Measurements from ENCODE around the gene KBTBD4.

The KBTBD4 gene

DNA sequence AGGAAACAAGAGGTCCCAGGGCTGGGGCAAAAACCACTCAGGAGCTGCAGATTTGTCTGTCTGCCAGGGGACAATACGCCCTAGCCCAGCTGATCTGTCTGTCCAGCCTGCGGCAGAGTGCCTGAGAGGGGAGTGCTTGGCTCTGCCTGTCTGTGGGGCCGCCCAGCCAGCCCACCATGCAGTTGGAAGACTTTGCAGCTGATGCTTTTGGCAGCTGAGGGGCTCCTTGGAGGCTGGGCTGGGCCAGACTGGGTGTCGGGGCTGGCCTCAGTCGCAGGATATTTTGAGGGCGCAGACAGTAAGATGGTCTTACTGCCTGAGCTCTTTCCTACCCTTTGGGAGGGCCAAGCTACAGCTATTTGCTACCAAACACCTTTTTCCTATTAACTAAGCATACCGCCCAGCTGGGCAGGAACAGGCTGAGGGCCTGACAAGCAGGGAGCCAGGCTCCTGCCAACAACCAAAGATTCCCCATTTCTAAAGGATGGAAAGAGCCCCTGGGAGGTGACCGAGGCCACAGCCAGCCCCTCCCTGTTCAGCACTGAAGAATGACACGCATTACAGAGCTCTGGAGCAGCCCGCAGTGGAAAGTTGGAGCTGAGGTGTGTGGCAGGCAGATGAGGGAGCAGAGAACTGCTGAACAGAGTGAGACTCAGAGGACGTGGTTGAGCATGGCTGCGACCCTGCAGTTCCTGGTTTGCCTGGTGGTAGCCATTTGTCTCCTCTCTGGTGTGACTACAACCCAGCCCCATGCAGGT, 7.5 kb upstream of the KBTBD4 start, which contains the start of gene FAM180B:
FAM180B (plus strand) TSS at position 581 of the 758 bp plus-strand sequence; CDS start at position 672, 91 bp downstream.
- TF ChIP-seq, protein P1, sequence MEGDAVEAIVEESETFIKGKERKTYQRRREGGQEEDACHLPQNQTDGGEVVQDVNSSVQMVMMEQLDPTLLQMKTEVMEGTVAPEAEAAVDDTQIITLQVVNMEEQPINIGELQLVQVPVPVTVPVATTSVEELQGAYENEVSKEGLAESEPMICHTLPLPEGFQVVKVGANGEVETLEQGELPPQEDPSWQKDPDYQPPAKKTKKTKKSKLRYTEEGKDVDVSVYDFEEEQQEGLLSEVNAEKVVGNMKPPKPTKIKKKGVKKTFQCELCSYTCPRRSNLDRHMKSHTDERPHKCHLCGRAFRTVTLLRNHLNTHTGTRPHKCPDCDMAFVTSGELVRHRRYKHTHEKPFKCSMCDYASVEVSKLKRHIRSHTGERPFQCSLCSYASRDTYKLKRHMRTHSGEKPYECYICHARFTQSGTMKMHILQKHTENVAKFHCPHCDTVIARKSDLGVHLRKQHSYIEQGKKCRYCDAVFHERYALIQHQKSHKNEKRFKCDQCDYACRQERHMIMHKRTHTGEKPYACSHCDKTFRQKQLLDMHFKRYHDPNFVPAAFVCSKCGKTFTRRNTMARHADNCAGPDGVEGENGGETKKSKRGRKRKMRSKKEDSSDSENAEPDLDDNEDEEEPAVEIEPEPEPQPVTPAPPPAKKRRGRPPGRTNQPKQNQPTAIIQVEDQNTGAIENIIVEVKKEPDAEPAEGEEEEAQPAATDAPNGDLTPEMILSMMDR (IDR thresholded peaks at IDR 0.05; ENCODE audit: low read depth, low read length) = no peak
- H3K4me3 ChIP-seq (ENCODE audit: low read depth, low read length) = no peak within 1 kb of the TSS

DNA sequence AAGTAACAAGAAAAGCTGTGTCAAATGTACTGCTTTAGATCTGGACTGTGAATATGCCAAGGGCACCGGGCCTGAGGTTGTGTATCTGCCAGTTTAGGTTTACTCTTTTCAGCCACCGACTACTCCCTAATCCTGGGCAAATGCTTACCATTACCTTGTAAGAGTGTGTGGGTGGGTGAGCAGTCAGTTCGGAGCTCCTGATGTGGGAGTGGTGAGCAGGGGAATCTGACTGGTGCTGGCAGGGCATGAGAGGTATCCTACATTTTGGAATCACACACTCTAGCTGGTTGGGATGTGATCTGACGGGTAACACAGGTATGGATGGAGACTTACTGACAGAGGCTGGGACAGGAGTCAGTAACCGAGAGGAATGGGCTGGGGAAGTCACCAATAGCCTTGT, 5.1 kb upstream of the KBTBD4 start:
- TF ChIP-seq, protein P1 (IDR thresholded peaks at IDR 0.05; ENCODE audit: low read depth, low read length) = no peak
- no peak overlapping the region for H3K4me3 ChIP-seq (ENCODE audit: low read depth, low read length)

DNA sequence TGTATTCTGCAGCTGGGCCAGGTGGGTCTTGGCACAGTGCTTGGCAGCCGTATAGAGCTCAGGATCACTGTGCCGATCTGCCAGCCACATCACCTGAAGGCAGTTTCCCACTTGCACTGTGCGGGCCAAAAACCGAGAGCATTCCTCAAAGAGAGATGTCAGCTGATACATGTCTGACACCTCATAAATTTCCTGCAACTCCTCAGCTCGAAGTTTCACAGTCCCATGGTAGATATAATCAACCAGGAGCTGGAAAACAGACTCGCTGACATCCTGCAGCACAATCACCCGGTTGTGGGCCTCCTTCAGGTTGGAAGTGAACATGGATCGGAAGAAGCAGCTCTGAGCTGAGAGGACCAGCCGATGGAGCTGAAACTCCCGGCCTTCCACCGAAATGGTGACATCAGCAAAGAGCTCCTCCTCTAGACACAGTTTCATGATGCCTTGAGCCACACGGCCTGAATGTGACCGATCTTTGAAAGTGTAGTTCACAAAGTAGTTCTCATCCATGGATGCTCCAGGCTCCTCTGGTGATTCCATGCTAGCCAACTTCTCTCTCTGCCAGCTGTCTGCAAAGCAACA, 1.2 kb downstream of the KBTBD4 start:
- TF ChIP-seq, protein P1 (IDR thresholded peaks at IDR 0.05; ENCODE audit: low read depth, low read length) = no peak
- peak overlapping the region; percentile 98 for H3K4me3 ChIP-seq (ENCODE audit: low read depth, low read length)

DNA sequence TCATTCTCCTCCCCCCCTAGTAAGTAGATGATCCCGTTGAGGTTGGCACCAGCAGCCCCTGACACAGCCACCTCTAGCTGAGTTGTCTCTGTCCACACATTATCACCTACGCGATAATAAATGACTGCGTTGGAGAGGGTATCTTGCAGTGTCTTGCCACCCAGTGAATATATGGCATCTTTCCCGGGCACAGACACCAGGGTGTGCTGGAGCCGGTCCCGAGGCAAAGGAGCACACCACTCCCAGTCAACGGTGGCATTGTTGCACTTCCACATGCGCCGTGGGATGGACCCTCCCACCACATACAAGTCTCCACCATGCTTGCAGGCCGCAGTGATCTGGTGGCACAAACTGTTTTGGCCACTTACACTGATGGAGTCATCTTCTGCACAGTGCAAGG, 5.4 kb downstream of the KBTBD4 start:
- no peak overlapping the region for H3K4me3 ChIP-seq (ENCODE audit: low read depth, low read length)
- TF ChIP-seq, protein P1 (IDR thresholded peaks at IDR 0.05; ENCODE audit: low read depth, low read length) = no peak

DNA sequence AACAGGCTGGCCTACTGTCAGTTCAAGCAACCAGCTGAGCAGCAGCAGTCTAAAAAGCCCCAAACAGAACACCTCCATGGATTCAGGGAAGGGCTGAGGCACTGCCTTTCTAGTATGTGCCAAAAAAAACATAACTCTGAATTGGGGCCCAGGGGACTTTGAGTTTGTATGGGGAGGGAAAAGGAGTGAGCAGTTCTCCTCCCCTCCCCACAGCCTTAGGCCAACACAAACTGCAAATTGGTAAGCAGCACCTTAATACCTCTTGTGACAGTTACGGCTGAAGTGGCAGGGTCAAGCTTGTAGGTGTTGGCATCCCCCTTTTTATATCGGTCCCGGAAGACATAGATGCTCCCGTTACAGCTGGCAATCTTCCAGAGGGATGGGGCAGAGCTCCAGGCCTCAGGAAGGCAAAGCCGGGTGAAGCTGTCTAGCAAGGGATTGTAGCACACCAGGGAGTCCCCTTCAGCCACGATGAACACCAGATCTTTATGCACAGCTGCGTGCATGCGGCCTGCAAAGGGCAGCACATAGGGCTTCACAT, 6.0 kb downstream of the KBTBD4 start:
- TF ChIP-seq, protein P1 (IDR thresholded peaks at IDR 0.05; ENCODE audit: low read depth, low read length) = no peak
- no peak overlapping the region for H3K4me3 ChIP-seq (ENCODE audit: low read depth, low read length)

DNA sequence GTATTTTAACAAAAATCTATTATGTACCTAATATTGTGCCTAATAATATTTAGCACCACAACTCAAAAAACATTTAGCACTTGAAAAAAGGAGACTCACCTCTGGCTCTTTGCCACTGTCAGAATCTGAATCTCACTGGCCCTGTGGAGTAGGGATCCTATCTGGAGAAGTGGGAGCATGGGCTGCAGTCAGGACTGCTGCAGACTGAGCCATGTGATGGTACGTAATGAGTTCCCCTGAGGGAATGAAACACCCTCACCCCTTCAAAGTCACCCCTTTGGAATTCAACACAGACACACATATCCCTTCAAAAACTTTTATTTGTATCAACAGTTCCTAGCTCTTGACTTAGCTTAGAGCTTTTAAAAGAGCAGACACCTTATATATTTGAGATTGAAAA, 6.9 kb downstream of the KBTBD4 start:
- H3K4me3 ChIP-seq (ENCODE audit: low read depth, low read length) = no peak overlapping the region
- TF ChIP-seq, protein P1 (IDR thresholded peaks at IDR 0.05; ENCODE audit: low read depth, low read length) = no peak

DNA sequence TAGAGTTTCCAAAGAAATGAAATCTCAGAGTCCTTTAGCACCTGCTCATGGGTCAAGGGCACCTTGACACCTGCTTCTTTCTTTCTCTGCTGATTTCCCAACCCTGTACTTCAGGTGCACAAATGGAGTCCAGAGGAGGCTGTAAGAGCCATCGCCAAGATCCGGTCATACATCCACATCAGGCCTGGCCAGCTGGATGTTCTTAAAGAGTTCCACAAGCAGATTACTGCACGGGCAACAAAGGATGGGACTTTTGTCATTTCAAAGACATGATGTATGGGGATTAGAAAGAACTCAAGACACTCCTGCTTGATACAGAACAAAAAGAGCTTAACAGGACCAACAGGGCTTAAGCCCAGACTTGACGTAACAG, 7.4 kb downstream of the KBTBD4 start:
- H3K4me3 ChIP-seq (ENCODE audit: low read depth, low read length) = no peak overlapping the region
- TF ChIP-seq, protein P1 (IDR thresholded peaks at IDR 0.05; ENCODE audit: low read depth, low read length) = no peak

All from WI38 (cell line).